ENCODE measurements around the gene MEF2B. TPM values are rescaled to one million over a fixed set of nuclear protein-coding genes. Genes with fewer than 3 reads are reported as not detected.
A peak's percentile ranks its signal among the peaks of the same experiment; 100 is the strongest.

Gene MEF2B
- total and polyA plus RNA-seq, 10 donors, result 2.2 to 15.5 (median 3.4) TPM

- 58 to 74% (median 65%) methylated on average over 6 of the region's 6 CpGs for WGBS, 5 donors
- TF ChIP-seq POLR2A (IDR thresholded peaks at IDR 0.05) (no peak), CTCF (IDR thresholded peaks at IDR 0.05 in 8 of 11, conservative IDR thresholded peaks at IDR 0.05 in 3 of 11) (no peak), POLR2AphosphoS5 (IDR thresholded peaks at IDR 0.05) (no peak)
- Histone ChIP-seq H3K27me3 (replicated peaks in 1 of 7) (no peaks in the 10 kb centered on the region), H3K27ac (no peak overlapping the region), H3K4me3 (no peak overlapping the region), H3K4me1 (peaks cover 0 to 39% (median 13%) of the 10 kb centered on the region in 6 donors), H3K9me3 (peaks cover 0 to 7% (median 2%) of the 10 kb centered on the region in 8 donors), H3K36me3 (peaks cover 0 to 30% (median 3%) of the 10 kb centered on the region in 6 donors)
- intact Hi-C loops (cut with DNase I; ENCODE audit: low total_unique reads), result no loop called here
- DNase-seq, result no peak
These were observed 12.3 kb downstream of the MEF2B start for GRCh38 chr19:19157808-19158207.

- Histone ChIP-seq H3K27me3 (replicated peaks in 1 of 7) (no peaks in the 10 kb centered on the region), H3K27ac (peak overlapping the region in 2 of 8 donors; percentile 11 to 25), H3K4me3 (no peak overlapping the region), H3K36me3 (peaks cover 0 to 32% (median 3%) of the 10 kb centered on the region in 6 donors), H3K9me3 (peaks cover 0 to 7% (median 2%) of the 10 kb centered on the region in 8 donors), H3K4me1 (peaks cover 0 to 44% (median 15%) of the 10 kb centered on the region in 6 donors)
- 76 to 87% (median 78%) methylated on average over 10 of the region's 10 CpGs for WGBS, 5 donors
- DNase-seq, result no peak
- no peak for TF ChIP-seq POLR2A (IDR thresholded peaks at IDR 0.05)
- TF ChIP-seq POLR2AphosphoS5 (IDR thresholded peaks at IDR 0.05), result peak in 2 of 3 donors; percentile 49 to 68
- intact Hi-C loops (cut with DNase I; ENCODE audit: low total_unique reads), result no loop called here
These were observed 14.4 kb downstream of the MEF2B start for GRCh38 chr19:19155495-19156219.

GRCh38 chr19:19154768-19155494, 15.1 kb downstream of the MEF2B start:
- 86 to 94% (median 90%) methylated on average over 5 to 6 of the region's 6 CpGs for WGBS, 5 donors
- H3K36me3 ChIP-seq, result peaks cover 0 to 38% (median 3%) of the 10 kb centered on the region in 6 donors
- intact Hi-C loops (cut with DNase I; ENCODE audit: low total_unique reads), result no loop called here
- TF ChIP-seq POLR2A (IDR thresholded peaks at IDR 0.05) (no peak), CTCF (IDR thresholded peaks at IDR 0.05 in 8 of 11, conservative IDR thresholded peaks at IDR 0.05 in 3 of 11) (no peak), POLR2AphosphoS5 (IDR thresholded peaks at IDR 0.05) (no peak)
- peak overlapping the region in 1 of 8 donors; percentile 11 for H3K27ac ChIP-seq
- no peak overlapping the region for H3K4me3 ChIP-seq
- no peaks in the 10 kb centered on the region for H3K27me3 ChIP-seq (replicated peaks in 1 of 7)
- peaks cover 0 to 7% (median 2%) of the 10 kb centered on the region in 8 donors for H3K9me3 ChIP-seq
- DNase-seq, result no peak
- peaks cover 0 to 37% (median 10%) of the 10 kb centered on the region in 6 donors for H3K4me1 ChIP-seq

- WGBS, 5 donors, result 78 to 88% (median 83%) methylated on average over 7 to 13 of the region's 13 CpGs
- no peak overlapping the region for H3K27ac ChIP-seq
These were observed 17.2 kb downstream of the MEF2B start for GRCh38 chr19:19152668-19153384.

More at GRCh38 chr19:19152668-19153384, 17.2 kb downstream of the MEF2B start:
- Histone ChIP-seq H3K4me3 (no peak overlapping the region), H3K9me3 (peaks cover 0 to 7% (median 2%) of the 10 kb centered on the region in 8 donors), H3K36me3 (peaks cover 0 to 58% (median 18%) of the 10 kb centered on the region in 6 donors), H3K27me3 (replicated peaks in 1 of 7) (no peaks in the 10 kb centered on the region), H3K4me1 (peaks cover 0 to 20% (median 7%) of the 10 kb centered on the region in 6 donors)
- intact Hi-C loops (cut with DNase I; ENCODE audit: low total_unique reads), result no loop called here
- TF ChIP-seq POLR2AphosphoS5 (IDR thresholded peaks at IDR 0.05) (peak in 1 of 3 donors; percentile 12), POLR2A (IDR thresholded peaks at IDR 0.05) (no peak), CTCF (IDR thresholded peaks at IDR 0.05 in 8 of 11, conservative IDR thresholded peaks at IDR 0.05 in 3 of 11) (no peak)
- DNase-seq, result no peak

Data from spleen (tissue), 11 donors.